H1 (cell line): ENCODE measurements around the gene SULF2. TPM values are rescaled to one million over a fixed set of nuclear protein-coding genes. Genes with fewer than 3 reads are reported as not detected.

ENCODE experiments used
- ATF2 ChIP-seq: IDR thresholded peaks from 2 replicates; pipeline ENCODE4 v1.6.1; 2012; ENCODE audit warnings: low read length, inconsistent platforms
- GABPA ChIP-seq: IDR thresholded peaks from 2 replicates; pipeline ENCODE4 v1.6.1; 2011; ENCODE audit warnings: mild to moderate bottlenecking, low read length, moderate library complexity, borderline replicate concordance; ENCODE audit not compliant: insufficient read depth
- HDAC2 ChIP-seq, 2 experiments: fragments of 300-600 bp in 1 of 2; sonication (generic) in 1 of 2; IDR thresholded peaks; 2 replicates each; pipeline ENCODE4 v1.6.1; 2011 to 2012; ENCODE audit warnings: low read depth in 2 of 2, low read length in 2 of 2, mild to moderate bottlenecking in 2 of 2, moderate library complexity in 2 of 2, borderline replicate concordance in 1 of 2, inconsistent platforms in 1 of 2
- JUND ChIP-seq: IDR thresholded peaks from 2 replicates; pipeline ENCODE4 v1.6.1; 2011; ENCODE audit warnings: mild to moderate bottlenecking, improper control_type of control experiment, low read length
- KDM4A ChIP-seq: IDR thresholded peaks from one replicate; pipeline ENCODE4 v1.7.1; 2012; ENCODE audit warnings: low read depth, mild to moderate bottlenecking, moderate library complexity, low read length, inconsistent platforms; ENCODE audit not compliant: severe bottlenecking
- polyA plus RNA-seq, 7 experiments: library from polyadenylated mRNA; depleted of rRNA in 3 of 7; stranded (reverse) in 5 of 7; unstranded in 2 of 7; fragments of >200 nt in 5 of 7; fragments of 200-250 nt in 2 of 7; gene quantifications; 1 replicate in 5 of 7; 2 replicates in 1 of 7; 4 replicates in 1 of 7; pipeline versions ENCODE4 v1.2.1 to v1.2.3, GENCODE V29; 2011 to 2013; ENCODE audit warnings: missing spikeins in 2 of 7, mixed read lengths in 2 of 7
- total RNA-seq: library from RNA; stranded (reverse); fragmentation: NEBNext Ultra II Directional; extraction: Animal tissue kit (Norgen Biotek cat#: 25700); gene quantifications from 2 replicates; pipeline ENCODE4 v1.2.1, GENCODE V29; 2021

SULF2 gene
- total and polyA plus RNA-seq, 2 of the 8 experiments (the other 6 are each of a cell fraction or from before 2014, with no cell fraction given): 15.7 to 28.2 TPM

- TF ChIP-seq KDM4A: no peak
- no peak for TF ChIP-seq ATF2
- TF ChIP-seq HDAC2 (IDR thresholded peaks at IDR 0.05; ENCODE audit: borderline replicate concordance in 1 of 2, low read depth in 2 of 2, low read length in 2 of 2): no peak
- TF ChIP-seq JUND: no peak
- no peak for TF ChIP-seq GABPA
These were observed 23.7 kb downstream of the SULF2 start (continued) for GRCh38 chr20:47761482-47762047.
